Measurements from ENCODE around the gene GP1BB. TPM values are rescaled to one million over a fixed set of nuclear protein-coding genes. Genes with fewer than 3 reads are reported as not detected.
"Not testable (repeated sequence)": the region's sequence is repeated elsewhere in the genome, so short reads cannot be mapped to it uniquely, and the experiment has no call there.

The GP1BB gene
- total RNA-seq, 2 donors from 2014 or later, result 0.48 to 0.62 TPM

DNA sequence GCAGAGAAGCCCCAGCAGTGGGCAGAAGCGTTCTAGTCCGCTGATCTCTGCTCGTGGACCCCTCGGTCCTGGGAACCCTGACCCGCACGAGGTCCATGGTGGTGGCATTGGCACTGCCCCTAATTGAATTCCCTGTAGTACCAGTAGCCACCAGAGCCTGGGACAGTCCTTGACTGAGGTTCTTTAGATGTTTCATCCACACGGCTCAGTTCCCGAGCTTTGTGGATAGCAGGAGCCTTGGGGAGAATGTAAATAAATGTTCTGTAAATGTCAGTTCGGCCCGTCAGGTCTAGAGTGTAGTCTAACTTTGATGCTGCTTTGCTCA, 48.4 kb upstream of the GP1BB start:
- H3K4me1 Mint-ChIP-seq, result no peaks in the 10 kb centered on the region
- H3K27me3 ChIP-seq (ENCODE audit: control insufficient read depth, insufficient read depth, low read length, poor library complexity, severe bottlenecking), result no peaks in the 10 kb centered on the region
- peaks cover 11% of the 10 kb centered on the region for H3K27me3 Mint-ChIP-seq (ENCODE audit: insufficient read depth)
- no peaks in the 10 kb centered on the region for H3K36me3 Mint-ChIP-seq (ENCODE audit: low read depth)
- 88 to 89% methylated on average over 10 of the region's 10 CpGs for WGBS, 2 experiments (ENCODE audit: insufficient coverage in 1 of 2, insufficient read length in 1 of 2)
- H3K4me3 Mint-ChIP-seq, result no peak overlapping the region
- H3K4me1 ChIP-seq (ENCODE audit: control insufficient read depth, insufficient read depth, low read length), result no peaks in the 10 kb centered on the region
- peaks cover 5% of the 10 kb centered on the region for H3K9me3 Mint-ChIP-seq
- no peaks in the 10 kb centered on the region for H3K36me3 ChIP-seq (ENCODE audit: control insufficient read depth, insufficient read depth, low read length)
- no peak overlapping the region for H3K9ac ChIP-seq (ENCODE audit: extremely low read depth, low read length, poor library complexity, severe bottlenecking)
- H3K9me3 ChIP-seq (ENCODE audit: control insufficient read depth, low read length), result no peaks in the 10 kb centered on the region
- no peak overlapping the region for H3K27ac ChIP-seq (ENCODE audit: low read depth, low read length)
- TF ChIP-seq, protein P1, sequence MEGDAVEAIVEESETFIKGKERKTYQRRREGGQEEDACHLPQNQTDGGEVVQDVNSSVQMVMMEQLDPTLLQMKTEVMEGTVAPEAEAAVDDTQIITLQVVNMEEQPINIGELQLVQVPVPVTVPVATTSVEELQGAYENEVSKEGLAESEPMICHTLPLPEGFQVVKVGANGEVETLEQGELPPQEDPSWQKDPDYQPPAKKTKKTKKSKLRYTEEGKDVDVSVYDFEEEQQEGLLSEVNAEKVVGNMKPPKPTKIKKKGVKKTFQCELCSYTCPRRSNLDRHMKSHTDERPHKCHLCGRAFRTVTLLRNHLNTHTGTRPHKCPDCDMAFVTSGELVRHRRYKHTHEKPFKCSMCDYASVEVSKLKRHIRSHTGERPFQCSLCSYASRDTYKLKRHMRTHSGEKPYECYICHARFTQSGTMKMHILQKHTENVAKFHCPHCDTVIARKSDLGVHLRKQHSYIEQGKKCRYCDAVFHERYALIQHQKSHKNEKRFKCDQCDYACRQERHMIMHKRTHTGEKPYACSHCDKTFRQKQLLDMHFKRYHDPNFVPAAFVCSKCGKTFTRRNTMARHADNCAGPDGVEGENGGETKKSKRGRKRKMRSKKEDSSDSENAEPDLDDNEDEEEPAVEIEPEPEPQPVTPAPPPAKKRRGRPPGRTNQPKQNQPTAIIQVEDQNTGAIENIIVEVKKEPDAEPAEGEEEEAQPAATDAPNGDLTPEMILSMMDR (conservative IDR thresholded peaks at IDR 0.05), result peak; percentile 25
- H3K27ac Mint-ChIP-seq, result no peak overlapping the region
- no peak overlapping the region for H3K4me3 ChIP-seq (ENCODE audit: low read length)
- DNase-seq, result peak; percentile 35

DNA sequence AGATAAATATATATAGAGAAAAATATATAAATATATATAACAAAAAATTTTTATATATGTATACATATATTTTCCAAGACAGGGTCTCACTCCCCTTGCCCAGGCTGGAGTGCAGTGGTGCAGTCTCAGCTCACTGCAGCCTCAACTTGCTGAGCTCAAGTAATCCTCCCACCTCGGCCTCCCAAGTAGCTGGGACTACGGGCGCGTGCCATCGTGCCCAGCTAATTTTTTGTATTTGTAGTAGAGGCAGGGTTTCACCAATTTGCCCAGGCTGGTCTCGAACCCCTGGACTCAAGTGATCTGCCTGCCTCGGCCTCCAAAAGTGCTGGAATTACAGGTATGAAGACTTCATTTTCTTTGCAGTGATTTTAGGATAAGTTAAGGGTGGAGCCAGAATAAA, 47.9 kb upstream of the GP1BB start:
- H3K4me3 Mint-ChIP-seq, result no peak overlapping the region
- H3K27ac Mint-ChIP-seq, result no peak overlapping the region
- no peaks in the 10 kb centered on the region for H3K4me1 ChIP-seq (ENCODE audit: control insufficient read depth, insufficient read depth, low read length)
- 87 to 97% methylated on average over 6 to 7 of the region's 7 CpGs for WGBS, 2 experiments (ENCODE audit: insufficient coverage in 1 of 2, insufficient read length in 1 of 2)
- no peak overlapping the region for H3K27ac ChIP-seq (ENCODE audit: low read depth, low read length)
- TF ChIP-seq, protein P1 (conservative IDR thresholded peaks at IDR 0.05), result no peak
- no peaks in the 10 kb centered on the region for H3K36me3 Mint-ChIP-seq (ENCODE audit: low read depth)
- no peaks in the 10 kb centered on the region for H3K4me1 Mint-ChIP-seq
- H3K9me3 Mint-ChIP-seq, result peaks cover 5% of the 10 kb centered on the region
- no peaks in the 10 kb centered on the region for H3K36me3 ChIP-seq (ENCODE audit: control insufficient read depth, insufficient read depth, low read length)
- H3K27me3 Mint-ChIP-seq (ENCODE audit: insufficient read depth), result peaks cover 11% of the 10 kb centered on the region
- no peaks in the 10 kb centered on the region for H3K9me3 ChIP-seq (ENCODE audit: control insufficient read depth, low read length)
- no peak overlapping the region for H3K4me3 ChIP-seq (ENCODE audit: low read length)
- H3K27me3 ChIP-seq (ENCODE audit: control insufficient read depth, insufficient read depth, low read length, poor library complexity, severe bottlenecking), result no peaks in the 10 kb centered on the region
- no peak overlapping the region for H3K9ac ChIP-seq (ENCODE audit: extremely low read depth, low read length, poor library complexity, severe bottlenecking)
- no peak for DNase-seq

DNA sequence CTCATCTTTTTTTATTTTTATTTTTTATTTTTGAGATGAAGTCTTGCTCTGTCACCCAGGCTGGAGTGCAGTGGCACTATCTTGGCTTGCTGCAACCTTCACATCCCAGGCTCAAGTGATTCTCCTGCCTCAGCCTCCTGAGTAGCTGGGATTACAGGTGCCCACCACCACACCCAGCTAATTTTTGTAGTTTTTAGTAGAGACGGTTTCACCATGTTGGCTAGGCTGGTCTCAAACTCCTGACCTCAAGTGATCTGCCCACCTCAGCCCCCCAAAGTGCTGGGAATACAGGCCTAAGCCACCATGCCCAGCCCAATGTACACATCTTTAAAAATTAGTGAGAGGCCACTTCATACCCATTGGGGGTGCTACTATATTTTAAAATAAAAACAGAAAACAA, 46.9 kb upstream of the GP1BB start:
- not testable (repeated sequence) for H3K27me3 ChIP-seq (ENCODE audit: control insufficient read depth, insufficient read depth, low read length, poor library complexity, severe bottlenecking); DNase-seq; H3K9me3 Mint-ChIP-seq; H3K27ac ChIP-seq (ENCODE audit: low read depth, low read length); H3K4me3 ChIP-seq (ENCODE audit: low read length); H3K4me1 ChIP-seq (ENCODE audit: control insufficient read depth, insufficient read depth, low read length); H3K36me3 ChIP-seq (ENCODE audit: control insufficient read depth, insufficient read depth, low read length); H3K9ac ChIP-seq (ENCODE audit: extremely low read depth, low read length, poor library complexity, severe bottlenecking); H3K27ac Mint-ChIP-seq; H3K36me3 Mint-ChIP-seq (ENCODE audit: low read depth); H3K4me3 Mint-ChIP-seq; H3K9me3 ChIP-seq (ENCODE audit: control insufficient read depth, low read length); H3K4me1 Mint-ChIP-seq
- whole genome bisulfite sequencing, 2 experiments (ENCODE audit: insufficient coverage in 1 of 2, insufficient read length in 1 of 2), result 94 to 100% methylated on average over 1 of the region's 1 CpG
- peaks cover 10% of the 10 kb centered on the region for H3K27me3 Mint-ChIP-seq (ENCODE audit: insufficient read depth)

DNA sequence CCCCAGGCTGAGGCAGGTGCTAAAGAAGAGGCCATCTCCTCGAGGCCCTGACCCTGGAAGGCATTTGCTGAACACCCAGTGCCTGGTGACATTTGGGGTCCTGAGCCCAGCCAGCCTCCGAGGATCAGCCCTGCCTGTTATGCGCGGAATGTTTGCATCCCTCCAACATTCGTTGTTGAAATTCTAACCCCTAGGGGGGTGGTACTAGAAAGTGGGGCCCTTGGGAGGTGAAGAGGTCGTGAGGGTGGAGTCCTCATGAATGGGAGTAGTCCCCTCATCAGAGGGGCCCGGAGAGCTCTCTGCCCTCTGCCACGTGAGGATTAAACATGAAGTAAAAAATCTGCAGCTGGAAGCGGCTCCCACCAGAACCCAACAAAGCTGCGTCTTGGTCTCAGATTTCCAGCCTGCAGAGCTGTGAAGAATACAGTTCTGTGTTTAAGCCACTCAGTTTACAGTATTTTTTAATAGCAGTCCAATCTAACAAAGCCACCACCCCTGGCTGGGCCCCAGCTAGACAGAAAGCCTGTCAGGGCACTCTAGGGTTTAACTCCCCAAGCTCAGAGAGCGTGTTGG, 44.3 kb upstream of the GP1BB start:
- H3K27ac ChIP-seq (ENCODE audit: low read depth, low read length), result peak overlapping the region; percentile 17
- H3K9me3 Mint-ChIP-seq, result peaks cover 5% of the 10 kb centered on the region
- H3K36me3 ChIP-seq (ENCODE audit: control insufficient read depth, insufficient read depth, low read length), result no peaks in the 10 kb centered on the region
- H3K4me3 ChIP-seq (ENCODE audit: low read length), result no peak overlapping the region
- H3K4me1 Mint-ChIP-seq, result no peaks in the 10 kb centered on the region
- peak; percentile 51 for DNase-seq
- H3K27me3 Mint-ChIP-seq (ENCODE audit: insufficient read depth), result peaks cover 11% of the 10 kb centered on the region
- no peaks in the 10 kb centered on the region for H3K36me3 Mint-ChIP-seq (ENCODE audit: low read depth)
- no peaks in the 10 kb centered on the region for H3K4me1 ChIP-seq (ENCODE audit: control insufficient read depth, insufficient read depth, low read length)
- no peak overlapping the region for H3K27ac Mint-ChIP-seq
- no peaks in the 10 kb centered on the region for H3K27me3 ChIP-seq (ENCODE audit: control insufficient read depth, insufficient read depth, low read length, poor library complexity, severe bottlenecking)
- H3K4me3 Mint-ChIP-seq, result no peak overlapping the region
- H3K9me3 ChIP-seq (ENCODE audit: control insufficient read depth, low read length), result no peaks in the 10 kb centered on the region
- H3K9ac ChIP-seq (ENCODE audit: extremely low read depth, low read length, poor library complexity, severe bottlenecking), result no peak overlapping the region
- TF ChIP-seq, protein P1 (conservative IDR thresholded peaks at IDR 0.05), result no peak
- WGBS, 2 experiments (ENCODE audit: insufficient coverage in 1 of 2, insufficient read length in 1 of 2), result 80 to 83% methylated on average over 11 of the region's 11 CpGs
